H1 (cell line): Measurements from ENCODE around the gene MYRIP. TPM values are rescaled to one million over a fixed set of nuclear protein-coding genes. Genes with fewer than 3 reads are reported as not detected.

Source experiments
- CTCF ChIA-PET: fragments of 300-600 bp; sonication (Branson Sonifier 250); formaldehyde crosslinking; loops from one replicate; lab custom pipeline; 2021; ENCODE audit not compliant: partially characterized antibody; lab: Charles Lee
- POLR2A ChIA-PET: fragments of 300-600 bp; sonication (Branson Sonifier 250); formaldehyde crosslinking; loops from one replicate; lab custom pipeline; 2021; ENCODE audit warnings: inconsistent platforms; ENCODE audit not compliant: partially characterized antibody; lab: Charles Lee
- DNase-seq, 2 experiments: peaks; one replicate each; pipeline versions ENCODE4 v3.0.0 to v3.0.0-alpha.2; 2010 to 2022; ENCODE audit warnings: low spot score in 2 of 2, low read depth in 1 of 2, mixed read lengths in 1 of 2
- FAIRE-seq: peaks from 2 replicates; lab custom pipeline; 2011; peaks lifted over from hg19 to GRCh38; lab: Jason Lieb, UNC
- H2AFZ ChIP-seq: 2 replicates; pipeline ENCODE4 v1.8.1; 2012; ENCODE audit warnings: low read length, inconsistent platforms
- H2AK5ac ChIP-seq: 2 replicates; pipeline ENCODE4 v1.6.1; 2013; ENCODE audit warnings: low read depth, low read length
- H2BK120ac ChIP-seq: replicated peaks from 2 replicates; pipeline ENCODE3; 2013; ENCODE audit warnings: low read depth, low read length, inconsistent platforms
- H2BK12ac ChIP-seq: 2 replicates; pipeline ENCODE4 v1.6.1; 2013; ENCODE audit warnings: low read depth, low read length
- H2BK15ac ChIP-seq: 2 replicates; pipeline ENCODE4 v1.6.1; 2013; ENCODE audit warnings: low read length
- H2BK20ac ChIP-seq: 2 replicates; pipeline ENCODE4 v1.6.1; 2013; ENCODE audit warnings: low read length
- H2BK5ac ChIP-seq: 2 replicates; pipeline ENCODE4 v1.6.1; 2013; ENCODE audit warnings: low read depth, low read length
- H3K14ac ChIP-seq: 2 replicates; pipeline ENCODE4 v1.6.1; 2013; ENCODE audit warnings: inconsistent platforms; ENCODE audit not compliant: insufficient read length
- H3K18ac ChIP-seq: 2 replicates; pipeline ENCODE4 v1.6.1; 2013; ENCODE audit warnings: low read length; ENCODE audit errors: extremely low read depth
- H3K23ac ChIP-seq: 2 replicates; pipeline ENCODE4 v1.6.1; 2013; ENCODE audit warnings: inconsistent platforms; ENCODE audit not compliant: insufficient read length
- H3K23me2 ChIP-seq: 2 replicates; pipeline ENCODE4 v1.6.1; 2013; ENCODE audit warnings: low read depth, low read length
- H3K27ac ChIP-seq: 2 replicates; pipeline ENCODE4 v1.6.1; 2011; ENCODE audit warnings: low read depth, low read length, inconsistent platforms
- H3K27me3 ChIP-seq, 4 experiments: replicated peaks in 1 of 4; 1 replicate in 1 of 4; 2 replicates in 3 of 4; pipeline versions ENCODE4 v1.6.1 to v1.8.1; 2011 to 2013; ENCODE audit warnings: low read length in 3 of 4, mild to moderate bottlenecking in 3 of 4, inconsistent platforms in 2 of 4, mixed read lengths in 2 of 4, moderate library complexity in 1 of 4; ENCODE audit not compliant: control insufficient read depth in 3 of 4, insufficient read depth in 3 of 4; ENCODE audit errors: extremely low read depth in 1 of 4
- H3K36me3 ChIP-seq, 4 experiments: 2 replicates each; pipeline versions ENCODE4 v1.6.1 to v1.8.1; 2011 to 2013; ENCODE audit warnings: mild to moderate bottlenecking in 4 of 4, low read length in 3 of 4, moderate library complexity in 2 of 4, control low read depth in 1 of 4, inconsistent platforms in 1 of 4; ENCODE audit not compliant: insufficient read depth in 4 of 4, control insufficient read depth in 2 of 4
- H3K4ac ChIP-seq: replicated peaks from 2 replicates; pipeline ENCODE3; 2013; ENCODE audit warnings: low read length, low read depth, mixed read lengths, inconsistent platforms; ENCODE audit not compliant: insufficient read length
- H3K4me1 ChIP-seq, 4 experiments: replicated peaks in 1 of 4; 1 replicate in 1 of 4; 2 replicates in 3 of 4; pipeline versions ENCODE4 v1.6.1 to v1.8.1; 2011 to 2013; ENCODE audit warnings: low read length in 3 of 4, inconsistent platforms in 2 of 4, mixed read lengths in 1 of 4; ENCODE audit not compliant: insufficient read depth in 4 of 4, control insufficient read depth in 3 of 4
- H3K4me2 ChIP-seq, 2 experiments: 2 replicates each; pipeline versions ENCODE4 v1.6.1 to v1.8.1; 2011 to 2013; ENCODE audit warnings: low read depth in 2 of 2, low read length in 2 of 2, control low read depth in 1 of 2, inconsistent platforms in 1 of 2, mild to moderate bottlenecking in 1 of 2; ENCODE audit not compliant: insufficient read depth in 1 of 2
- H3K4me3 ChIP-seq, 4 experiments: fragments of 200-600, 300-600 bp in 1 of 4; sonication (generic), shearing (Covaris generic), sonication (Bioruptor Twin) in 1 of 4; 2 replicates each; pipeline versions ENCODE4 v1.5.1 to v1.8.1; 2011 to 2016; ENCODE audit warnings: low read length in 4 of 4, low read depth in 3 of 4, control low read depth in 2 of 4, inconsistent platforms in 2 of 4, mild to moderate bottlenecking in 2 of 4, mixed read lengths in 1 of 4, moderate library complexity in 1 of 4; ENCODE audit not compliant: insufficient read depth in 2 of 4; ENCODE audit errors: extremely low read depth in 1 of 4
- H3K56ac ChIP-seq: replicated peaks from 2 replicates; pipeline ENCODE3; 2013; ENCODE audit warnings: low read depth, mild to moderate bottlenecking, mixed read lengths, low read length, inconsistent platforms; ENCODE audit not compliant: insufficient read length
- H3K79me1 ChIP-seq: 2 replicates; pipeline ENCODE4 v1.6.1; 2013; ENCODE audit warnings: low read depth, low read length, control low read depth
- H3K79me2 ChIP-seq, 2 experiments: 2 replicates each; pipeline versions ENCODE4 v1.6.1 to v1.8.1; 2012 to 2013; ENCODE audit warnings: low read length in 2 of 2, mild to moderate bottlenecking in 2 of 2, inconsistent platforms in 1 of 2; ENCODE audit not compliant: insufficient read depth in 2 of 2, control insufficient read depth in 1 of 2
- H3K9ac ChIP-seq, 4 experiments: replicated peaks in 1 of 4; 1 replicate in 1 of 4; 2 replicates in 3 of 4; pipeline versions ENCODE4 v1.6.1 to v1.8.1; 2011 to 2013; ENCODE audit warnings: low read depth in 3 of 4, low read length in 3 of 4, control low read depth in 2 of 4, mild to moderate bottlenecking in 2 of 4, moderate library complexity in 2 of 4, inconsistent platforms in 1 of 4; ENCODE audit errors: extremely low read depth in 1 of 4
- H3K9me3 ChIP-seq, 2 experiments: 2 replicates each; pipeline versions ENCODE4 v1.6.1 to v1.8.1; 2012 to 2013; ENCODE audit warnings: mild to moderate bottlenecking in 2 of 2, moderate library complexity in 2 of 2, control low read depth in 1 of 2, inconsistent platforms in 1 of 2, low read depth in 1 of 2, low read length in 1 of 2, mixed read lengths in 1 of 2; ENCODE audit not compliant: insufficient read depth in 2 of 2
- H4K20me1 ChIP-seq, 2 experiments: replicated peaks in 1 of 2; 2 replicates each; pipeline versions ENCODE3 to v1.8.1; 2011 to 2013; ENCODE audit warnings: inconsistent platforms in 2 of 2, low read length in 2 of 2, mild to moderate bottlenecking in 1 of 2; ENCODE audit not compliant: insufficient read depth in 2 of 2, control insufficient read depth in 1 of 2
- H4K5ac ChIP-seq: 2 replicates; pipeline ENCODE4 v1.6.1; 2013; ENCODE audit warnings: low read length, low read depth, mixed read lengths, inconsistent platforms; ENCODE audit not compliant: insufficient read length
- H4K8ac ChIP-seq: 2 replicates; pipeline ENCODE4 v1.8.0; 2013; ENCODE audit warnings: mild to moderate bottlenecking, moderate library complexity, low read length, inconsistent platforms; ENCODE audit not compliant: insufficient read depth; ENCODE audit errors: extremely low read depth
- H4K91ac ChIP-seq: replicated peaks from 2 replicates; pipeline ENCODE3; 2013; ENCODE audit warnings: low read length, mixed read lengths, inconsistent platforms; ENCODE audit not compliant: insufficient read length
- BRCA1 ChIP-seq: IDR thresholded peaks from 2 replicates; pipeline ENCODE4 v1.6.1; 2012; ENCODE audit warnings: low read depth, low read length, improper control_type of control experiment
- CEBPB ChIP-seq: IDR thresholded peaks from 2 replicates; pipeline ENCODE4 v1.6.1; 2012; ENCODE audit warnings: low read depth, low read length
- CHD2 ChIP-seq: IDR thresholded peaks from 2 replicates; pipeline ENCODE4 v1.6.1; 2012; ENCODE audit warnings: low read length, improper control_type of control experiment
- CREB1 ChIP-seq: IDR thresholded peaks from 2 replicates; pipeline ENCODE4 v1.6.1; 2012; ENCODE audit warnings: inconsistent platforms
- EGR1 ChIP-seq: IDR thresholded peaks from 2 replicates; pipeline ENCODE4 v1.6.1; 2011; ENCODE audit warnings: low read depth, low read length, borderline replicate concordance
- GTF2F1 ChIP-seq: IDR thresholded peaks from 2 replicates; pipeline ENCODE4 v1.6.1; 2012; ENCODE audit warnings: low read depth, low read length, improper control_type of control experiment, borderline replicate concordance
- HDAC2 ChIP-seq, 2 experiments: fragments of 300-600 bp in 1 of 2; sonication (generic) in 1 of 2; IDR thresholded peaks; 2 replicates each; pipeline ENCODE4 v1.6.1; 2011 to 2012; ENCODE audit warnings: low read depth in 2 of 2, low read length in 2 of 2, mild to moderate bottlenecking in 2 of 2, moderate library complexity in 2 of 2, borderline replicate concordance in 1 of 2, inconsistent platforms in 1 of 2
- KDM4A ChIP-seq: IDR thresholded peaks from one replicate; pipeline ENCODE4 v1.7.1; 2012; ENCODE audit warnings: low read depth, mild to moderate bottlenecking, moderate library complexity, low read length, inconsistent platforms; ENCODE audit not compliant: severe bottlenecking
- PHF8 ChIP-seq: fragments of 200-600 bp; sonication (generic); conservative IDR thresholded peaks from 2 replicates; pipeline ENCODE4 v1.7.1; 2012; ENCODE audit warnings: low read depth, mild to moderate bottlenecking, inconsistent platforms, low read length, moderate library complexity
- RAD21 ChIP-seq, 2 experiments: IDR thresholded peaks in 1 of 2; conservative IDR thresholded peaks in 1 of 2; 2 replicates each; pipeline ENCODE4 v1.6.1; 2011; ENCODE audit warnings: low read depth in 2 of 2, low read length in 2 of 2, improper control_type of control experiment in 1 of 2, inconsistent platforms in 1 of 2, mild to moderate bottlenecking in 1 of 2, moderate library complexity in 1 of 2
- SIN3A ChIP-seq, 2 experiments: IDR thresholded peaks in 1 of 2; conservative IDR thresholded peaks in 1 of 2; 2 replicates each; pipeline ENCODE4 v1.6.1; 2011 to 2012; ENCODE audit warnings: low read length in 2 of 2, improper control_type of control experiment in 1 of 2, low read depth in 1 of 2, mild to moderate bottlenecking in 1 of 2
- SP1 ChIP-seq: IDR thresholded peaks from 2 replicates; pipeline ENCODE4 v1.6.1; 2011; ENCODE audit warnings: low read depth, low read length
- SP2 ChIP-seq: IDR thresholded peaks from 2 replicates; pipeline ENCODE4 v1.6.1; 2012; ENCODE audit warnings: mild to moderate bottlenecking, low read length, inconsistent platforms
- TBP ChIP-seq: IDR thresholded peaks from 2 replicates; pipeline ENCODE4 v1.6.1; 2011; ENCODE audit warnings: low read depth, low read length, improper control_type of control experiment
- YY1 ChIP-seq: IDR thresholded peaks from 2 replicates; pipeline ENCODE4 v1.6.1; 2011; ENCODE audit warnings: low read depth, mild to moderate bottlenecking, low read length
- WGBS, 2 experiments: shearing (Covaris generic) in 1 of 2; methylation state at CpG; one replicate each; pipeline versions ENCODE4 v1.1.6 to v1.1.7; 2013 to 2015; ENCODE audit warnings: low lambda C conversion rate in 2 of 2, mixed read lengths in 2 of 2, inconsistent platforms in 1 of 2, low coverage in 1 of 2, missing lambda C conversion rate in 1 of 2; ENCODE audit not compliant: insufficient replicate concordance in 2 of 2, insufficient coverage in 1 of 2, insufficient read length in 1 of 2; ENCODE audit errors: extremely low coverage in 1 of 2, missing lambda C conversion rate in 1 of 2; 5-methylcytosine and 5-hydroxymethylcytosine counted together
- polyA plus RNA-seq, 7 experiments: library from polyadenylated mRNA; depleted of rRNA in 3 of 7; stranded (reverse) in 5 of 7; unstranded in 2 of 7; fragments of >200 nt in 5 of 7; fragments of 200-250 nt in 2 of 7; gene quantifications; 1 replicate in 5 of 7; 2 replicates in 1 of 7; 4 replicates in 1 of 7; pipeline versions ENCODE4 v1.2.1 to v1.2.3, GENCODE V29; 2011 to 2013; ENCODE audit warnings: missing spikeins in 2 of 7, mixed read lengths in 2 of 7
- total RNA-seq: library from RNA; stranded (reverse); fragmentation: NEBNext Ultra II Directional; extraction: Animal tissue kit (Norgen Biotek cat#: 25700); gene quantifications from 2 replicates; pipeline ENCODE4 v1.2.1, GENCODE V29; 2021

MYRIP gene
- total and polyA plus RNA-seq, 2 of the 8 experiments (the other 6 are each of a cell fraction or from before 2014, with no cell fraction given): 0.54 to 4.3 TPM

DNA sequence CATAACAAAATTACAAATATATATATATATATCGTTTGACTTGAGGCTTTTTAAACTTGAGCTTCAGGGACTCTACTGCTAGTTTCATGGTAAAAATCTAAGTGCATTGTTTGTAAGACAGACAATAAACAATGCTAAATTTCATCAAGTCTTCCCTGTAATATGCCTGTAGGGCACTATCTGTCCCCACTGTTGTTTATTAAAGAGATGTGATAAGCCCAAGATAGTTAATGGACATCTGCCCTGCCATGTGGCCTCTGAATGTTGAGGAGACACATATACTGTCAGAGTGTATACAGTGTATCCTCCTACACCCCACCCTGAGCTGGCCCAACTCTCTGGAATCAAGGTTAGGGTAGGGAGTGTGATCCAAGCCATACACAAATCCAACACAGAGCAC is 485.0 kb downstream of the MYRIP start:
- Histone ChIP-seq H3K4ac (no peak overlapping the region), H4K5ac (no peak overlapping the region), H2BK12ac (no peak overlapping the region; the same call in 1 of the 2 replicates), H2AFZ (no peak overlapping the region), H3K23me2 (no peaks in the 10 kb centered on the region), H4K8ac (no peak overlapping the region), H3K9me3 (no peaks in the 10 kb centered on the region), H2BK120ac (no peak overlapping the region), H3K4me3 (no peak overlapping the region), H3K36me3 (no peaks in the 10 kb centered on the region), H4K91ac (no peak overlapping the region), H2BK5ac (no peak overlapping the region), H3K4me1 (peaks cover 2 to 11% (median 6%) of the 10 kb centered on the region in 4 experiments; a peak in 6 of 7 replicates), H3K27me3 (no peaks in the 10 kb centered on the region), H3K79me2 (no peaks in the 10 kb centered on the region), H3K27ac (no peak overlapping the region), H3K79me1 (no peaks in the 10 kb centered on the region), H3K56ac (no peak overlapping the region), H2BK20ac (no peak overlapping the region), H2BK15ac (no peak overlapping the region), H3K18ac (no peak overlapping the region), H3K23ac (no peak overlapping the region), H3K14ac (no peak overlapping the region), H3K9ac (no peak overlapping the region), H4K20me1 (no peaks in the 10 kb centered on the region), H2AK5ac (no peak overlapping the region), H3K4me2 (no peak overlapping the region)
- WGBS, 2 experiments: 78% methylated on average over 1 of the region's 1 CpG; no CpG with 5 or more reads in 1 of the 2 experiments
- POLR2A ChIA-PET: interaction anchor here (1.0 to 1.8 kb wide), 2 partner anchors 15 to 17 kb away, joined by 3 to 9 read pairs; partner anchors contain the start of gene EIF1B
- DNase-seq (no peak), FAIRE-seq (no peak)
- CTCF ChIA-PET: interaction anchor here (1.0 to 2.3 kb wide), 4 partner anchors 12 to 102 kb away, joined by 3 to 9 read pairs (median 5); partner anchors contain the start of gene EIF1B
- TF ChIP-seq SP1: no peak
- no peak for TF ChIP-seq YY1
- TF ChIP-seq HDAC2 (IDR thresholded peaks at IDR 0.05; ENCODE audit: borderline replicate concordance in 1 of 2, low read depth in 2 of 2, low read length in 2 of 2): no peak
- no peak for TF ChIP-seq PHF8
- TF ChIP-seq CEBPB: no peak
- no peak for TF ChIP-seq EGR1
- no peak for TF ChIP-seq RAD21 (IDR thresholded peaks at IDR 0.05 in 1 of 2, conservative IDR thresholded peaks at IDR 0.05 in 1 of 2; ENCODE audit: low read depth in 2 of 2, low read length in 2 of 2)
- no peak for TF ChIP-seq CHD2
- TF ChIP-seq KDM4A: no peak
- no peak for TF ChIP-seq SIN3A (conservative IDR thresholded peaks at IDR 0.05 in 1 of 2, IDR thresholded peaks at IDR 0.05 in 1 of 2; ENCODE audit: low read depth in 1 of 2, low read length in 2 of 2)
- TF ChIP-seq TBP: no peak
- TF ChIP-seq SP2: no peak
- TF ChIP-seq GTF2F1: no peak
- no peak for TF ChIP-seq CREB1
- TF ChIP-seq BRCA1: no peak
